Astrocyte (in vitro differentiated cells and primary cell): ENCODE data around the gene ZNF557. TPM values are rescaled to one million over a fixed set of nuclear protein-coding genes. Genes with fewer than 3 reads are reported as not detected.
"Not testable (repeated sequence)": the region's sequence is repeated elsewhere in the genome, so short reads cannot be mapped to it uniquely, and the experiment has no call there.

Experiments used
- DNase-seq: peaks from one replicate; pipeline ENCODE4 v3.0.0-alpha.2; 2010; ENCODE audit warnings: low read depth
- FAIRE-seq: peaks from 2 replicates; lab custom pipeline; 2011; peaks lifted over from hg19 to GRCh38; lab: Jason Lieb, UNC
- H2AFZ ChIP-seq: 2 replicates; pipeline ENCODE4 v1.6.0; 2012; ENCODE audit warnings: low read depth, low read length, inconsistent platforms
- H3K27ac ChIP-seq: 2 replicates; pipeline ENCODE4 v1.5.1; 2011; ENCODE audit warnings: low read depth, low read length, inconsistent platforms
- H3K27me3 ChIP-seq: 2 replicates; pipeline ENCODE4 v1.6.0; 2011; ENCODE audit warnings: low read length, inconsistent platforms; ENCODE audit not compliant: insufficient read depth
- H3K36me3 ChIP-seq: 2 replicates; pipeline ENCODE4 v1.5.1; 2011; ENCODE audit warnings: low read length, inconsistent platforms; ENCODE audit not compliant: insufficient read depth
- H3K4me1 ChIP-seq: 2 replicates; pipeline ENCODE4 v1.5.1; 2011; ENCODE audit warnings: low read length, inconsistent platforms; ENCODE audit not compliant: insufficient read depth
- H3K4me2 ChIP-seq: 2 replicates; pipeline ENCODE4 v1.6.0; 2012; ENCODE audit warnings: low read length, inconsistent platforms
- H3K4me3 ChIP-seq: 2 replicates; pipeline ENCODE4 v1.5.1; 2011; ENCODE audit warnings: low read depth, mild to moderate bottlenecking, low read length, inconsistent platforms; ENCODE audit not compliant: insufficient read depth
- H3K79me2 ChIP-seq: 2 replicates; pipeline ENCODE4 v1.6.0; 2012; ENCODE audit warnings: mild to moderate bottlenecking, low read length, inconsistent platforms; ENCODE audit not compliant: insufficient read depth
- H3K9ac ChIP-seq: 2 replicates; pipeline ENCODE4 v1.6.0; 2012; ENCODE audit warnings: mild to moderate bottlenecking, low read length, inconsistent platforms
- H3K9me3 ChIP-seq: 2 replicates; pipeline ENCODE4 v1.5.1; 2012; ENCODE audit warnings: low read depth, mild to moderate bottlenecking, low read length, inconsistent platforms; ENCODE audit not compliant: insufficient read depth
- H4K20me1 ChIP-seq: 2 replicates; pipeline ENCODE4 v1.6.0; 2012; ENCODE audit warnings: low read length, inconsistent platforms; ENCODE audit not compliant: insufficient read depth
- H3K27ac Mint-ChIP-seq: one replicate; pipeline ENCODE4 v1.8.0; 2021; ENCODE audit warnings: mild to moderate bottlenecking, mixed read lengths; ENCODE audit not compliant: unreplicated experiment
- H3K27me3 Mint-ChIP-seq: one replicate; pipeline ENCODE4 v1.8.0; 2021; ENCODE audit warnings: low read depth, mixed read lengths; ENCODE audit not compliant: unreplicated experiment
- H3K36me3 Mint-ChIP-seq: one replicate; pipeline ENCODE4 v1.8.0; 2021; ENCODE audit warnings: low read depth, mixed read lengths; ENCODE audit not compliant: unreplicated experiment
- H3K4me1 Mint-ChIP-seq: one replicate; pipeline ENCODE4 v1.8.0; 2021; ENCODE audit warnings: low read depth, mixed read lengths; ENCODE audit not compliant: unreplicated experiment
- H3K4me3 Mint-ChIP-seq: one replicate; pipeline ENCODE4 v1.8.0; 2021; ENCODE audit warnings: mild to moderate bottlenecking, moderate library complexity, mixed read lengths; ENCODE audit not compliant: unreplicated experiment
- H3K9me3 Mint-ChIP-seq: one replicate; pipeline ENCODE4 v1.8.0; 2021; ENCODE audit warnings: mild to moderate bottlenecking, mixed read lengths; ENCODE audit not compliant: unreplicated experiment
- EZH2 ChIP-seq: IDR thresholded peaks from 2 replicates; pipeline ENCODE4 v1.6.1; 2012; ENCODE audit warnings: mild to moderate bottlenecking, low read length, inconsistent platforms; ENCODE audit not compliant: insufficient read depth
- total RNA-seq: library from RNA; stranded (reverse); gene quantifications from 2 replicates; pipeline ENCODE4 v1.2.1, GENCODE V29; 2021
- TF ChIP-seq, protein P1 (sequence below): IDR thresholded peaks from 2 replicates; pipeline ENCODE4 v1.5.1; 2011; ENCODE audit warnings: low read depth, mild to moderate bottlenecking, inconsistent platforms, low read length, moderate library complexity; ENCODE audit not compliant: insufficient read depth

The ZNF557 gene
- total RNA-seq, 1 donor from 2014 or later = 9.6 TPM

DNA sequence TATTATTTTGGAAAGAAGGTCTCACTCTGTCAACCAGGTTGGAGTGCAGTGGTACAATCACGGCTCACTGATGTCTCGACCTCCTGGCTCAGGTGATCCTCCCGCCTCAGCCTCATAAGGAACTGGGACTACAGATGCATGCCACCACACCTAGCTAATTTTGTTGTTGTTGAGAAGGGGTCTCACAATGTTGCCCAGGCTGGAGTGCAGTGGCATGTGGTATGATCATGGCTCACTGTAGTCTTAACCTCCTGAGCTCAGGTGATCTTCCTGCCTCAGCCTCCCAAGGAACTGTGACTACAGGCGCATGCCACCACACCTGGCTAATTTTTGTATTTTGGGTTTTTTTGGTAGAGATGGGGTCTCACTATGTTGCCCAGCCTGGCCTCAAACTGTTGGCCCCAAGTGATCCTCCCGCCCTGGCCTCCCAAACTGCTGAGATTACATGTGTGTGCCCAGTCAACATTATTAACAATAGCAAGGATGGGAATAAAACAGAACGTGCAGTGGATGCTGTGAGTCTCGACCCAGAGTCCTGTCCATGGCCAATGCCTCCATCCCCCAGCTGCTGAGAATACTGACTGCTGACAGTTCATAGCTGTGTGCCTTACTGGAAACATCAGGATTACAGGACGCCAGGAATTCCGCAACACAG, 5.6 kb upstream of the ZNF557 start:
- H2AFZ ChIP-seq = no peak overlapping the region
- peaks cover 5% of the 10 kb centered on the region for H3K4me1 Mint-ChIP-seq
- H3K9ac ChIP-seq = no peak overlapping the region
- no peaks in the 10 kb centered on the region for H3K27me3 ChIP-seq
- H3K4me3 ChIP-seq = no peak overlapping the region
- H3K27ac Mint-ChIP-seq = no peak overlapping the region
- no peaks in the 10 kb centered on the region for H3K79me2 ChIP-seq
- H4K20me1 ChIP-seq = no peaks in the 10 kb centered on the region
- no peak overlapping the region for H3K4me2 ChIP-seq
- H3K27me3 Mint-ChIP-seq = no peaks in the 10 kb centered on the region
- DNase-seq (no peak), FAIRE-seq (no peak)
- H3K9me3 Mint-ChIP-seq = no peaks in the 10 kb centered on the region
- no peak overlapping the region for H3K4me3 Mint-ChIP-seq
- no peak overlapping the region for H3K27ac ChIP-seq
- no peaks in the 10 kb centered on the region for H3K36me3 ChIP-seq
- no peaks in the 10 kb centered on the region for H3K36me3 Mint-ChIP-seq
- H3K4me1 ChIP-seq = no peaks in the 10 kb centered on the region
- H3K9me3 ChIP-seq = no peaks in the 10 kb centered on the region
- TF ChIP-seq EZH2 = no peak
- TF ChIP-seq, protein P1, sequence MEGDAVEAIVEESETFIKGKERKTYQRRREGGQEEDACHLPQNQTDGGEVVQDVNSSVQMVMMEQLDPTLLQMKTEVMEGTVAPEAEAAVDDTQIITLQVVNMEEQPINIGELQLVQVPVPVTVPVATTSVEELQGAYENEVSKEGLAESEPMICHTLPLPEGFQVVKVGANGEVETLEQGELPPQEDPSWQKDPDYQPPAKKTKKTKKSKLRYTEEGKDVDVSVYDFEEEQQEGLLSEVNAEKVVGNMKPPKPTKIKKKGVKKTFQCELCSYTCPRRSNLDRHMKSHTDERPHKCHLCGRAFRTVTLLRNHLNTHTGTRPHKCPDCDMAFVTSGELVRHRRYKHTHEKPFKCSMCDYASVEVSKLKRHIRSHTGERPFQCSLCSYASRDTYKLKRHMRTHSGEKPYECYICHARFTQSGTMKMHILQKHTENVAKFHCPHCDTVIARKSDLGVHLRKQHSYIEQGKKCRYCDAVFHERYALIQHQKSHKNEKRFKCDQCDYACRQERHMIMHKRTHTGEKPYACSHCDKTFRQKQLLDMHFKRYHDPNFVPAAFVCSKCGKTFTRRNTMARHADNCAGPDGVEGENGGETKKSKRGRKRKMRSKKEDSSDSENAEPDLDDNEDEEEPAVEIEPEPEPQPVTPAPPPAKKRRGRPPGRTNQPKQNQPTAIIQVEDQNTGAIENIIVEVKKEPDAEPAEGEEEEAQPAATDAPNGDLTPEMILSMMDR = no peak

GRCh38 chr19:7067122-7067521, 2.4 kb upstream of the ZNF557 start:
- H3K27ac ChIP-seq, H3K4me3 ChIP-seq, H3K4me2 ChIP-seq, H3K36me3 ChIP-seq, H3K9ac ChIP-seq, H3K4me3 Mint-ChIP-seq, H3K27me3 Mint-ChIP-seq, H4K20me1 ChIP-seq, H3K9me3 ChIP-seq, FAIRE-seq, H3K27ac Mint-ChIP-seq, DNase-seq, H3K4me1 Mint-ChIP-seq, H3K4me1 ChIP-seq, H3K27me3 ChIP-seq, H3K9me3 Mint-ChIP-seq, H3K36me3 Mint-ChIP-seq, H2AFZ ChIP-seq: not testable (repeated sequence)
- peaks cover 14% of the 10 kb centered on the region for H3K79me2 ChIP-seq

DNA sequence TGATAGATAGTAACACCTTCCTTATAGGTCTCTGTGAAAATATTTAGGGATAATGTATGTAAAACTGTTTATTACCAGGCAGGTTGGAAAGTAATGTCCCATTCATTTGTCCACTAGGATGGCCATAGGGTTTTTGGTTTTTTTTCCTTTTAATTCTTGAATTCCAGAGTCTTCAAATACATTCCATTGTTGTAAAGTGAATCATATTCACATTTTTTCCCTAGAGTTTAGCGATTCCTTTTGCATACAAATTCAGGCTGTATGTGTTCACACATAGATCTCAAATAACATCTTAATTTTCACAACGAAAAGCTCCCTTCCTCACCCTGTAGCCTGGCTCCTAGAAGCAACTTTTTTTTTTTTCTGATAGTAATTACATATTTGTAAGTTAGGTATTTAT, 1.8 kb upstream of the ZNF557 start:
- no peaks in the 10 kb centered on the region for H3K9me3 ChIP-seq
- FAIRE-seq (no peak), DNase-seq (peak; percentile 35)
- H3K27ac ChIP-seq = no peak overlapping the region
- H3K4me2 ChIP-seq = no peak overlapping the region
- no peak overlapping the region for H3K27ac Mint-ChIP-seq
- H3K4me1 Mint-ChIP-seq = peaks cover 5% of the 10 kb centered on the region
- peaks cover 4% of the 10 kb centered on the region for H4K20me1 ChIP-seq
- H3K9ac ChIP-seq = no peak overlapping the region
- peaks cover 5% of the 10 kb centered on the region for H3K9me3 Mint-ChIP-seq
- peaks cover 5% of the 10 kb centered on the region for H3K4me1 ChIP-seq
- no peak overlapping the region for H3K4me3 ChIP-seq
- no peaks in the 10 kb centered on the region for H3K27me3 ChIP-seq
- H3K79me2 ChIP-seq = peaks cover 19% of the 10 kb centered on the region
- no peak overlapping the region for H2AFZ ChIP-seq
- no peak overlapping the region for H3K4me3 Mint-ChIP-seq
- H3K36me3 Mint-ChIP-seq = peaks cover 6% of the 10 kb centered on the region
- TF ChIP-seq EZH2 = no peak
- TF ChIP-seq, protein P1 = no peak
- H3K27me3 Mint-ChIP-seq = no peaks in the 10 kb centered on the region
- peaks cover 8% of the 10 kb centered on the region for H3K36me3 ChIP-seq
